HTERT RPE-1 (cell line): ENCODE measurements around the gene HECW1.
"Not testable (repeated sequence)": the region's sequence is repeated elsewhere in the genome, so short reads cannot be mapped to it uniquely, and the experiment has no call there.

Experiments used
- in situ Hi-C: fragments of 300-500 bp; cut with MboI; formaldehyde crosslinking; loops from 4 replicates; pipeline ENCODE4 v1.14.3; 2020; ENCODE audit warnings: low sequenced_read_pairs

The HECW1 gene

DNA sequence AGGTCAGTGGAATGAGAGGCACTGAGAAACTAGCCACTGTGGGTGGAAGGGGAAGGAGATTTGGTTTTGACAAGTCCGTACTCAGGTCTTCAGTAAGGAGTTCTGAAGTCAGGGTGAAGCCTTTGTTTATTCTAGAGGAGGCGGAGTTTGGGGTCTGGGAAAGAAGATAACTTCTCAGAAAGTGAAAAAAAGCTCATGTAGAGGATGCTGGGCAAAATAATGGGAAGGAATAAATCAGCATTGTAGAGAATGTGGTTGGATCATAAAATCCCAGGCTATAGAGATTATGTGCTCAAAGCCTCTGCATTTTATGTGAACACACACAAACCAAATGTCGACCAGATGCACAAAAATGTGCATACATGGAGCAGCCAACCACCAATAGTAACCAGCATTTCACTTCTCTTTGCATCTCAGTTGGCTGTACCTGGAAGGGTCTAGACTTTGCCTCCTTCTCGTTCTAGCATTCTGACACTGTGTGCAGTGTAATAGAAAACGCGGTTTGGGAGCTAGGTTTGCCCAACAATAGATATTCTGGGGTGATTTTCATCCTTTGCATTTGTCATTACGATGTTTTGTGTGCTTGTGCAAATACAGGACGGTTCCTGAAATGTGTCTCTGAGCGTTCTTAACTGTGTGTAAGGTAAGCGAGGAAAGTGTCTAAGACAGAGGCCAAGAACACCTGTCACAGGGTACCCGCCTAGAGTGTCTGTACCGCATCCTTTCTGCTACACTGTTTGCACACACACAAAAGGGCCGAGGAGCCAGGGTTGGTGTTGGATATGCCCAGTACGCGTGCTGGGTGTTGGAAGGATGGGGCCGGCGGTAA, 603 bp upstream of the HECW1 start:
- in situ Hi-C loops, result no loop called here

DNA sequence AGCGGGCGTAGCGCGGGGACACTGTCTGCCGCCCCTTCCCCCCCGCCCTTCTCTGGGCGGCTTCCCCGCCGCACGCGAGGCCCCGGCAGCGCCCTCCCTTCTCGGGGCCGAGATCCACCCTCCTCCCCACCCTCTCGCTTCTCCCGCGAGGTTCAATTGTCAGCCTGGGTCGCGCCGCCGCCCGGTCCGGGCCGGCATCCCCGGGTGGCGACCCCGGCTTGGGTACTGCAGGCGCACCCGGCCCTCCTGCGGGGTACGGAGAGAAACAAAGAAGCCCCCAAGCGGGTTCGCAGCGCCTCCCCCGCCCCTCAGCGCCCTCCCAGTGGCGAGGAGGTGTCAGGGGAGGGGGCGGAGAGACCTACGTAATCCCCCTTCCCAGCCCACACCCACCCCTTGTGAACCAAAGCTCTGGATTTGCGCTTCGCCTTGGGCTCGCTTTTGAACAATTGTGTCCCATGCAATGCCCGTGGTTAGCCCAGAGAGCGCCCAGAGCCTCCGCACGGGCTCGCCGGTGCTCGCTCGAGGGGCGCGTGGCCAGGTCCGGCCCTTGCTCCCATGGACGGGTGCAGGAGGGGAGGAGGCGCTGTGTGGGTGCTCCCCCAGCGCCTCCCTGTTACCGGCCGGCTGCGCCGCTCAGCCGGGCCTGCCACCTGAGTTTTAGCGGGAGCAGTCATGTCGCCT, 634 bp downstream of the HECW1 start:
- in situ Hi-C loops, result no loop called here

DNA sequence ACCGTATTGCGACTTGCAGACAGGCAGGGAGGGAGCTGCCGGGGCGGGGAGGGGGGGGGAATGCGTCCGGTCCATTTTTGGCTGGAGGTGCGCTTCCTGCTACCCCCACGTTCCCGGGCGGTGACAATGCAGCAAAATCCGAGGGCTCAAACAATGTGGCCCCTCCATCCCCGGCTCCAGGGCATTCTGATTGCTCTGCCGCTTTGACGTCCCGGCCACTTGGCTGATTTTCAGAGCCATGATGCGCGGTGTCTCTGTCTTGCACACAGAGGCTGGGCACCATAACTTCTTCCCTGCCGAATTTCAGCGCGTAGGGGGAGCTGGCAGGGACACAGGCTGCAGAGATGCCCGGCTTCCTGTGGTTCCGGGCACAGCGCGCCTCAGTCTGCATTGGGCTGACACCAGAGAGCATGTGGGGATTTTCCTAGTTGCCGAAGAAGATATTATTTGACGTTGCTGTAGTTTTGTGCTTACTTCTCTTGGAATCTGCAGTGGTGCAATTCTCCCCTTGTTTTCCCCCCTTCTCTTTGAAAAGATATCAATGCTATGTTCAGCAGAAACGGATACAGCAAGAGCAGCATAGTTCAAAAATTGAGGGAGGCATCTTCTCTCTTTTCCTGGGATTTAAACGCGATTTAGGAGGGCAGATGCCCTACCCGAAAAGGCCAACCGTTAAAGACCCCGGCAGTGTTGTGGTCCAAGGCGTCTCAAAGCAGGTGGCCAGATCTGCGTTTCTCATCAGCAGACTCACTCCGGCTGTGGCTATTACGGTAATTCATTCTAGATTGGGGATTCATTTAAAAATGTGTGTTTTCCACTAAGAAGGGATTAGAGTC, 1.4 kb downstream of the HECW1 start:
- in situ Hi-C loops, result no loop called here

DNA sequence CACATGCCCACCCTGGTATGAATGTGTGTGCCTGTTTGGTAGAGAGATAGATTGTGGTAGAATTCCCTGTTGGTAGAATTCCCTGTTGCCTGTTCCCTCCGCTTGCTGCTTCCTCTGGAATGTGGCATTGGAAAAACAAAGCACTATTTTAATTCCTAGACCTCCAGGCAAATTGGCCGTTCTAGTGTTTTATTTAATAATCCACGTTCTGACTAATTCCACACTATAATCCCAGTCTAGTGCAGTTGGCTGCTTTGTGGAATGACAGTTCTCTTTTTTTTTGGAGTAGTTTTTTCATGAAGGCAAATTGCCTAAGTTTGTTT, 2.0 kb downstream of the HECW1 start:
- in situ Hi-C loops, result no loop called here

DNA sequence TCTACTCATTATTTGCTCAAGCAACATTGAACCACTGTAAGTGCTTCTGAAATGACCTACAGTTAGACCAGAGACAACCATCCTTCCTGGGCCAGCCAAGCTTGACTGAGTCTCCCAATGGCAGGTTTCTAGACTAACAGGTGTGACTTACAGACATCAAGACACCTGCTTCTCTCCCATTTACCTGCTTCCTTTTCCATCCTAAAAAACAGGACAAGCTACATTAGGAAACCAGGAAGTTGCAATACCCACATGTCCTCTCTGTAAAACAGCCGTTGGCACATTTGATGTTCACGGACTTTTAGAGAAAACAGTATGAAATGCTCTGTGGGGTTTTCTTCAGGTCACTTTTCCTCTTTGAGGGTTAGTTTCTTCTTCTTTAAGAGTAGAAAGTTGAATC, 4.0 kb downstream of the HECW1 start:
- in situ Hi-C loops, result no loop called here

DNA sequence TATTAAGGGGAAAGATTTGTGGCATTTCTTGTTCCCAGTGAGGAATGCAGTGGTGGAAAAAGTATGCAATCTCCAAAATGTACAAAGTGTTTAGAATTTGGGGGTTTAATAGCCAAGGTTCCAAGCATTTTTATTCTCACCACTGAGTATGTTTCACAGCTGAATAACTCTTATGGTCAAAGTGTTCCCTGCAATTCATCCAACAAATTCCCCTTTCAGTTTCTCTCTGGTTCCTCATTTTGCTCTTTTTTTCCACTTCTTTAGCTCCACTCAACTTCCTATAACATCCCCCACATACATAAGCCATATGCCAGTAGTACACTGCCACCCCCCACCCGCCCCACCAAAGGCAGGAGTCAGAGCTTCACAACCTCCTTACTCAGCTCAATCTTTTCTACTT, 4.6 kb downstream of the HECW1 start:
- in situ Hi-C loops, result no loop called here

DNA sequence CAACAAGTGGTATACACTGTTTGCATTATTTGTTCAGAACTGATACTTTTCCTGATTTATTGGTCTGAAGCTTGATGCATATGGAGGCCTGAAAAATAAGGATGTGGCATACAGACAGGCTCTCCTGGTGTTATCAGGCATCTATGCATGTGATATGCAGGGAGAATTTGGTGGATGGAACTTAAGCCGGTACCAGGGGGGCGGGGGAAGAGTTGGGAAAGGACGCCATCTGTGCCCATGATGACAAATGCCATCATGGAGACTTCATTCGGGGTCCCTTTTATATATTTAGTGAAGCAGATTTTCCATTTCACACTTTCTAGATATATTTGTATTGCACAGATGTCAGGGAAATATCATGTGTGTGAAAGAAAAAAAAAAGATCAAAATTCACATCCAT, 5.4 kb downstream of the HECW1 start:
- in situ Hi-C loops, result no loop called here

DNA sequence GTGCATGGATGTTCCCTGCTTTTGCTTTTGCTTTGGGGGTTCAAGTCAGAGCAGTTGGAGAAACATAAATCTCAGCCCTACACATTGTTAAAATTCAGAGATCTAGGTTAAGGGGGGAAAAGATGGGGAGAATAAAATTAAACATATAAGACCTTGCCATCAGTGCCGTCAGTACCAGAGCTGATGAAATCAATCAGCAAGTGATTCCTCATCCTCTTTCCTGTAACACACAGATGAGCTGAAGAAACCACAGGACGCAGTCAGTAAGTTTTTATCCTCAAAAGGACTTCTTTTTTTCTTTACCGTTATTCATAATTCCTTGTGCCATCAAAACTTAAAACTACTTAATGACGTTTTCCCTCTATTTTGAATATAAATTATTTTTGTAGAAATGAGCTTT, 5.9 kb downstream of the HECW1 start:
- in situ Hi-C loops, result no loop called here

DNA sequence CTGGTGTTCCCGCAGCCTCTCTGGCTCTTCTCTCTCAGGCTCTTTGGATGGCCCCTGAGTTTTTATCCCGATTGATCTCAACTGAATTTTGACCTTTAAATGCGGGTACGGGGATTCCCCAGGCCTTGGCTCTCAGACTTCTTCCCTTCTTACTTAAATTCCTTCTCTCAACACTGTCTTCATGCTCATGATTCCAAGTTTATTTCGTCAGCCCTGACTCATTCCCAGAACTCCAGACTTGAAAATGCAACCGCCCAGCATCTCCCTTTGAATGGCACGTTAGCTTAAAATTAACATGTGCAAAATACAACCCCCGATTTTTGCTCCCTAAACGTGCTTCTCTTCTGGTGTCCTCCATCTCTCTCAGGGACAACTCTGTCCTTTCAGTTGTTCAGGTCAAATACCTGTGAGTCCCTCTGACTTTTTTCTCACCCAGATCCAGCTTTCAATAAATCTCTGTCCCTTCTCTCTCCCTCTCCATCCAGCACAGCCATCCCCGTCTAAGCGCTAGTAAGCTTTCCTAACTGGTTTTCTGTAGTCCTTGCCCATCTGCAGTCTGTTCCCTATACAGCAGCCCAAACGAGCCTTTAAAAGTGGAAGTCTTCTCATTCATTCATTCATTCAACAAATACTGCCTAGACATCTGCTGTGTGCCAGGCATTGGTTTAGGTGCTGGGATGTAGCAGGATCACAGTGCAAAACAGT, 7.1 kb downstream of the HECW1 start:
- in situ Hi-C loops, result no loop called here

DNA sequence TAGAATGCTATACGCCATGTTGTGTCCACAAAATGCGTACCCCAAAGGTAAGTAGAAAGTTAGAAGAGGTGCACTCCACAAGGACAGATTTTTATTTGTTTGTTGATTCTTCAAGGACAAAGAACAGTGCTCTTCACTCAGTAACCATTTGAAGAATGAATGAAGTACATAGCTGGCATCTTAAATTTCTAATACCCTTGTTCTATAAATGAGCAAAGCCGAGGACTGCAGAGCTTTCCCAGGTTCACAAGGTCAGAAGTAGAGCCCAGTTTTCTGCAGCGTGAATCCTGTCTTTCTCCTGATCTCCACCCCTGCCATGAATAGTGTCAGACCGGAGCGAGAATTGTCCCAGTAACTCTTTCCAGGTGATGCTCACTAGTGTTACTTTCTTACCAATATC, 9.5 kb downstream of the HECW1 start:
- in situ Hi-C loops, result no loop called here

DNA sequence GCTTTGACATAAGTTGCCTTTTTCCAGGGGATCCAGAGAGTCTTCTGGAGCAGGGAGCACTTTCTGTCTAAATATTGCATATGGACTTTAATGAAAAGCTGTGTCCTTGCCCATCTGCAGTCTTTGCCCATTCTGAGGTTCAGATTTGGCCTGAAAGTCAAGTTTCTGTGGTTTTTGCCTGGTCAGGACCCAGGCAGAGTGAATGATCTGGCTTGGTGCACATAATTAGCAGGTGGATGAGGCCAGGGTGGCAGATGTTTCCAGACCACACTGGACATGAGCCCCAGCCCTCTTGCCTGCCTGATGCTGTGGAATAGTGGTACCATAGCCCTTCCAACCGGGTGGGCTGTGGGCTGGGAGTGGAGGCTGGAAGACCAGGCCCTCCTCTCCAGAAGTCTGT, 11.0 kb downstream of the HECW1 start:
- in situ Hi-C loops, result no loop called here

DNA sequence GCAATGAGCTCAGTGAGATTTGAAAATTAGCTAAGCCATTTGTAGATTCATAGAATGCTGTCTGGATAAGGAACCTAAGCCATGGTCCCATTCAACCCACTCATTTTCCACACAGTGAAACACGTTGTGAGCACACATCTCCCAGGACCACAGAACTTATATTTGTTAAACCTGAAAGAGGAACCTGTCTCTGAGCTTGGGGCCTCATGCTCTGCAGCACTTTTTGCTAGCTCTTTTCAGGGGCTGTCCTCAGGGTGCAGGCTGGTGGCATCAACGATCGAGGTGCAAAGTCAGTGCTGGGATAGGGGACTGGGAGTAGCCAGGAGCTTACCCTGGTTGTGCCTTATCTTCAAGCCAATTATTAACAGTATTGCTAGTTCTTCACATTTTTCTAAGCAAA, 11.9 kb downstream of the HECW1 start:
- in situ Hi-C loops, result no loop called here

DNA sequence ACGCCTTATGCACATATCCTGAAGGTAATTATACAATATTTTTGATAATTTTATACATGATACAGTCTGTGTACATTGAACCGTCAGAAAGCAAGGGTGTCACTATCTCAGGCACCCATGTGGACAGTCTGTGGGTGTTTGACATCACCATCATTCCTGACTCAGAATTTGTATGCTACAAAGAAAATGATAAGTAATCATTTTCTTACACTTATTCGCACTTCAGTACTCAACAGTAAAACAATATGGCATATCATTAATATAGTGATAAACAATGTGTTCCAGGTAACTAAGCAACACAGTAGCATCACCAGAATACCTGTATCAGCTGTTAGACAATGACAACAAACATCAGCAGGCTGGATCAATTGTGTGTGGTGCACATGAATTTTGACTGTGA, 17.9 kb downstream of the HECW1 start:
- in situ Hi-C loops, result no loop called here

DNA sequence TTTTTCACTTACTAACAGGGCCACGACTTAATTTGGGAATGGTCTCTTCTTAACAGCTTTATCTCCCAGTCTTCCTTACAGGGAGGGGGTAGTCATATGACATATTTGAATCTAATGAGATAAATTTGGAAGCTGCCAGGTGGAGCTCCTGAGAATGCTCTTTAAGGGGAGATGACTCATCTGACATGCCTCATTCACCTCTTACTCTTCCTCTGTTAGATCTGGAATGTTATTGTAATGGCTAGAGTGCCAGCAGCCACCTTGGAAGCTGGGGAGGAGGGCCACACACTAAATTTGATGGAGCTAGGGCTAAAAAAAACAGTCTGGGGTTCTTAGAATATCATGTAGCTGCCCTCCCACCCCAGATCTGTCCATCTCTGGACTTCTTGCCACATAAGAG, 22.7 kb downstream of the HECW1 start:
- in situ Hi-C loops, result no loop called here

DNA sequence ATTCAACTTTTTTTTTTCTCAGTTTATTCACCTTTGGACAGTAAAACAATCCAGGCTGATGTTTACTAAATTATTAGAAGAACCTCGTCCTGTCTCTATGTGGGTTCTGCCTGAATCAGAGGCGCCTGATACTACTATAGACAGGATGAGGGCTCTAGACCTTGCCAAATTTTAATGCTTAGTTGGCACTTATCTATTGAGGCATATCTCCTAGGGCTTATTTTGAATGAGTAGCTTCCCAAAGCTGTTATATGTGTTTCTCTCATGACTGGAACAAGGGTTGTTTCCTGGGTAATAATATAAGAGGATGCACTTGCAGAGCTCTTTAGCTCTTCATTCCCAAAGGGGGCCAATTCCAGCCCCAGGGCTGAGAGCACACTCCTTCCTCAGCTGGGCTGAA, 23.6 kb downstream of the HECW1 start:
- in situ Hi-C loops, result no loop called here

DNA sequence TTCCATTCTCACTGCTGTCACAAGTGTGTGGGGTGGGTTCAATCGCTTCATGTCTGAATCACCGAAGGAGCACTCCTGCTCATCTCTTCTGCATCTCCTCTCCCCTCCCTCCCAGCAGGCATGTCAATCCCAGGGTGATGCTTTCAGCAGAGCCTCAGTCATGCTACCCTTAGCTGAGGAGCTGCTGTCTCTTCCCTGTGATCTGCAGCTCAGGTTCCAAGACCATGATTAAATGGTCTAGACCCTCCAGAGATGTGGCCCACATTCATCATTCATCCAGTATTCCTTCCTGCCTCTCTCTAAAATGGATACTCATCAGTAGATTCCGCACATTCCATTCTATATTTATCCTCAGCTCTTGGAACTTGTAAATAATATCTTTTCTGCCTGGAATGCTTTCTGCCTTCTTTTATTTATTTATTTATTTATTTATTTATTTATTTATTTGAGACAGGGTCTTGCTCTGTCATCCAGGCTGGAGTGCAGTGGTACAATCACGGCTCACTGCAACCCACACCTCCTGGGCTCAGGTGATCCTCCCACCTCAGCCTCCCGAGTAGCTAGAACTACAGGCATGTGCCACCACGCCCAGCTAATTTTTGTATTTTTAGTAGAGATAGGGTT, 24.8 kb downstream of the HECW1 start:
- in situ Hi-C loops, result not testable (repeated sequence)

DNA sequence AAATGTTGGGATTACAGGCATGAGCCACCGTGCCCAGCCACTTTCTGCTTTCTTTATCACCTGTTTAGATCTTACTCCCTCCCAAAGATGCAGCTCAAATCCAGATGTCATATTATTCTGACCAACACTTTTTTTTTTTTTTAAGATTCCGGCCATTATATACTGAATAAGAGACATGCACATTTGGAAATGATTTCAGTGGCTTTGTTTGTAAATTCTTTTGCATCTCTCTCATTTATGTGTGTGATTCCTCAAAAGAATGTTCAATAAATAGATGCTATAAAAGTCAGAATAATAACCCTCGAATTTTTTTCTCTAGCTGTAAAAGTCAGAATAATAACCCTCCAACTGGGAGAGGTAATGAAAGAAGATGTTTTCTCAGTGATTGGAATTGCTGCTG, 25.4 kb downstream of the HECW1 start:
- in situ Hi-C loops, result no loop called here

DNA sequence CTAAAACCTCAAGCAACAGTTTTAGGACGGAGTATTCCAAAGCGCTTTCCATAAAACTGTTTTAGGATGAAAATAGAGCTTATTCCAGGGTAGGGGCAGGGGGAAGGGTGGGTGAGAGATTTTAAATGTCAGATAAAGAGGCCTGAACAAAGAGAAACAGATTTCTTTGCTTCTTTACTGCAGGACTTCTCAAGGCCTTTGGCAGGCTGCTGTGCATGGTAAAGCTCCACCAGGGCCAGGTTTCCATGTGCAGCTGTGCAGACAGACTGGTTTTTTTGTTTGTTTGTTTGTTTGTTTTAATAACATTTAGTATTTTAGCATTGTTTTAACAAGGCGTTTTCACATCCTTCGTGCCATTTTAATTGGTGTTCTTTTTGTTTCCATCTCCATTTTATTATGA, 26.3 kb downstream of the HECW1 start:
- in situ Hi-C loops, result no loop called here

DNA sequence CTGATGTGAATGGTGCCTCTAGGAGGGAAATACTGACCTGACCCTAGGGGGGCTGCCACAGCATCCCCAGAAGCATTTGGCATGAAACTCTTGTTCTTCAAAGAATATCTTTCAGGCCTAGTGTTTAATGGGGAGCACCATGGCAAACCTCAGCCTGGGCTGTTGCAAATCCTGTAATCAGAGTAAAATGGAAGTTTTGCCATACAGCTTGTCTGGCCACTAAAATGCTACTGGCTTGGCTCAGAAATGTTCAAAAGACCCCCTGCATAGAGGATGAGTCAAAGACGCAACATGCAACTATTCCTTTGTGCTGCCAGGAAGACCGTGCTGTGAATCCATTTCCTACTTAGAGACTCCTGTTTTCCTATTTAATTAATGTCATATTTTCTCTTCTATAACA, 26.7 kb downstream of the HECW1 start:
- in situ Hi-C loops, result no loop called here

DNA sequence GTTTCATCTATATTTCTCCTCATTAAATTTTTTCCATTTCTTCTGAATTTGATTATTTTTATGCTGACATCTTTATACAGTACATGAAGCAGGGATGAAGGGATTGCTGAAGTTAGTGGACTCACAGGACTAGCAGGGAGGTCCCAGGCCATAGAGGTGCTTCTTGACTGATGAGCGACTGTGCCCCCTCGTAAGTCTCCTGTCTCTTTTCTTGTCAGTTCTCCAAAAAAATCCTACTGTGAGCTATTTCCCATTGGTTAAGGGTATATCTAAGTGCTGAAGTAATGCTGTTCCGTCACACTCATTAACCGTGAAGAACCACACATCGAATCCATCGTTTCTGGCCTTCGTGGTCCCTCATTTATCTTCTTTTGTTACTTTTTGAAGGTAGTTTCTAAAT, 27.7 kb downstream of the HECW1 start:
- in situ Hi-C loops, result no loop called here

DNA sequence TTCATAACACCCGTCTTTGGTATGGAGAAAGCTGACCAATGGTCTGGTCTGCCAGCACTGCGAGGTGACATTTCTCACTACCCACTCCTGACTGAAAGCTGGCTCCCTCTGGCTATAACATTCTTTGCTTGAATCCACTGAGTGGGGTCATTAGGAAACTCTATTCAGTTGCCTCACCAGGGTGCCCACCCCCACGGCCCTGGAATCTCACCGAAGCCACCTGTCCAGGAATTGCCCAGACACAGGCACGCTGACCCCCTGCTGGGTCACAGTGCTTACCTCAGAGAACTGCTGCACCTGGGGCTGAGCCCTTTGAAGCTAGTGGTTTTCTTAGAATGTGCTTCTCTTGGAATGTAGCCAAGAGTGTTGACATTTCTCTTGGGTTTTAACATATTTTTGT, 28.6 kb downstream of the HECW1 start:
- in situ Hi-C loops, result no loop called here
